GM04504 (cell line): Measurements from ENCODE around the gene PADI2.

Experiments
- DNase-seq: peaks from one replicate; pipeline ENCODE4 v3.0.0-alpha.2; 2012; ENCODE audit warnings: low read depth

Gene PADI2

DNA sequence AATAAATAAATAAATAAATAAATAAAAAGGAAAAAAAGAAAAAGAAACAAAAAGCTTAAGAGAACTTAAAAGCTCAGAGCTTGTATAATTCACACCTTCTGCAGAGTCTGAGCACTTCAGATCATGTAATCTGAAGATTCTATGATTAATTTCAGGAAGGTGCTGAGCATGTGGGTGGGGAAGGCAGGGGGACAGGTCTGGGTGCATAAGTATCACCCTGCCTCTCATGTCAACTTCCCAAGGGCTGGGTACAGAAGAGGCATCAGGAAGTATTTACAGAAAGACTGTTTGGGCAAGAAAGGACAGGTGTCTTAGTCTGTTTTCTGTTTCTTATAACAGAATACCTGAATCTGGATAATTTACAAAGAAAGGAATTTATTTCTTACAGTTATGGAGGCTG, 20.4 kb upstream of the PADI2 start:
- no peak for DNase-seq

DNA sequence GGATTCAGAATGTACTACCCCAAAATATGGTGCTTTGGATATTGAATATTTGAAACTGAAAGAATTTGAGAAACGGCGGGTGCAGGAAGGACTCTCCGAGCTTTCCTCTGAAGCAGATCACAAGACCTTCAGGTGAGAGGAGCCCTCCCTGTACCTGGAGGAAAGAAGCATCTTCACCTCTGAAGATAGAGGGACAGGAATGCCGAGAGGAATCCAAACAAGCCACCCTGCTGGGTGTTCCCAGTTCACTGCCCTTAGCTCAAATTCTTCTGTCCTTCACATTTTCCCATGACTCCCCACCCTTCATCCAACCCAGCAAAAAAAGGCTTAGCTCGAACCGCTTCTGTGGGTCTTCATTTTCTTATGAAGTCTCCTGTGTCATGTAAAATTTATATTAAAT, 18.2 kb upstream of the PADI2 start:
- DNase-seq = no peak

GRCh38 chr1:17136936-17137335, 17.7 kb upstream of the PADI2 start:
- no peak for DNase-seq

DNA sequence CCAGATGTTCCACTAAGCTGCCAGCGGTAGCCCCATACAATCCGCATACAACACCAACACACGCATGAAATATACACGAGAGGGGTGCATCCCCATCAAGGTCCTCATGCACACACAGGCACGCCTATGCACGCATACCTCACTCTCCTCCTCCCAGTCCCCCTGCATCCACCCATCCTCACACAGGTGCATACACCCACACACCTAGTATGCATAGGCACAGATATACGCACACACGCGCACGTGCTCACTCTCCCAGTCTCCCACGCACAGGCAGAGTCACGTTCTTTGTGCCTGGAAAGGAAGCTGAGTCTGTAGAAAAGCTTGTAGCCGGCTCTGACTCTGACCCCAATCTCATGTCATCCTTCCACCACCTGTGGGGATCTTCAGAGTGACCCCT, 16.9 kb upstream of the PADI2 start:
- no peak for DNase-seq

GRCh38 chr1:17135530-17135929, 16.3 kb upstream of the PADI2 start:
- DNase-seq = no peak

- DNase-seq = no peak
Measured at GRCh38 chr1:17134724-17135123, 15.5 kb upstream of the PADI2 start.

- no peak for DNase-seq
Measured at GRCh38 chr1:17134034-17134433, 14.8 kb upstream of the PADI2 start.

GRCh38 chr1:17130138-17130635, 10.9 kb upstream of the PADI2 start:
- DNase-seq = no peak

GRCh38 chr1:17128361-17128760, 9.1 kb upstream of the PADI2 start:
- peak; percentile 87 for DNase-seq

DNA sequence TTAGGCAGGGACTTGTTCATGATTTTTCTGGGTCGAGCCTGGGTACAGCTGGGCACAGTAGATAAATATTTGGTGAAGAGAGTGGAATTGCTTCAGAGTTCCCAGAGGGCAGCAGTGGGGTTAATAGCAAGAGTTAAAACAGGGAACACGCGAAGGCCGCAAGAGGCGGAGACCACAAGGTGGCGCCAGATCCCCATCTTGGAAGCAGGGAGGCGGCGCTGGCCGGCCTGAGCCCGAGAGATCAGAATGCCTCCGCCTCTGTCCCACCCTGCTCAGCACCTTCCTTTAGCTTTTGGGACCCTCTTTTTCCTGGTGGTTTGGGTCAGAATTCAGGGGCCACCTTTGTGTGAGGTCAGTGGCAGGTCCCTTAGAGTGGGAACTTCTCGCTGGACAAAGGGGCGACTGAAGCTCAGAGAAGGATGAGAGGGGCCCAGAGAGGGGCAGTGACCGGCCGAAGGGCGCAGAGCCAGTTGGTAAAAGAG, 6.5 kb upstream of the PADI2 start:
- DNase-seq = peak; percentile 54

- DNase-seq = no peak
Measured at GRCh38 chr1:17123196-17124045, 4.2 kb upstream of the PADI2 start.

DNA sequence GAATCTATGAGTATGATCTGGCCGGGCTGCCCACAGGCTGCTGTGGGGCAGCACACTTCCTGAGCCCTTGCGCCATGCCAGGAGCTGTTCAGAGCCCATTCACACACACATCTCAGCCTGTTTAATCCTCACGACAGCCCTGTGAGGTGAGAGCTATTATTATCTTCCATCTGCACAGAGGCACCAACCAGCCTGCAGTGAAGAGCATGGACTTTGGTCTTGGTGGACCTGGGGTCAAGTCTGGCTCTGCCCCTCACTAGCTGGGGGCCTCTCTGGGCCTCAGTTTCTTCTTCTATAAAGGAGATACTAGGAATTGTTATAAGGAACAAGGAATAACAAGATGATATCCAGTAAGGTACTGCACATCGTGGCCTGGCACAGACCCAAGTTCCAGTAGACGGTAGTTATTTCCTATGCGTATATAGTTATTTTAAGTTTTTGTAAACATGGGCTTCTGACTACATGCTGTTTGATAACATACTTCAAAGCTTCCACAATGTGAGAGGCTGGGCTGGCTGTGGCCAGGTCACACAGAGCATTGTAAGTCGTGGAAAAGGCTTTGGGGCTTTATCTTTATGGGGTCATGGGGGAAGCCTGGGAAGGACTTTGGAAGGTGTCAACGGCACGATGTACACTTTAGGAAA, 3.4 kb upstream of the PADI2 start:
- DNase-seq = no peak

GRCh38 chr1:17121881-17122280, 2.6 kb upstream of the PADI2 start:
- DNase-seq = no peak

- no peak for DNase-seq
Measured at GRCh38 chr1:17120962-17121837, 1.9 kb upstream of the PADI2 start.

GRCh38 chr1:17120481-17120877, 1.2 kb upstream of the PADI2 start:
- no peak for DNase-seq

DNA sequence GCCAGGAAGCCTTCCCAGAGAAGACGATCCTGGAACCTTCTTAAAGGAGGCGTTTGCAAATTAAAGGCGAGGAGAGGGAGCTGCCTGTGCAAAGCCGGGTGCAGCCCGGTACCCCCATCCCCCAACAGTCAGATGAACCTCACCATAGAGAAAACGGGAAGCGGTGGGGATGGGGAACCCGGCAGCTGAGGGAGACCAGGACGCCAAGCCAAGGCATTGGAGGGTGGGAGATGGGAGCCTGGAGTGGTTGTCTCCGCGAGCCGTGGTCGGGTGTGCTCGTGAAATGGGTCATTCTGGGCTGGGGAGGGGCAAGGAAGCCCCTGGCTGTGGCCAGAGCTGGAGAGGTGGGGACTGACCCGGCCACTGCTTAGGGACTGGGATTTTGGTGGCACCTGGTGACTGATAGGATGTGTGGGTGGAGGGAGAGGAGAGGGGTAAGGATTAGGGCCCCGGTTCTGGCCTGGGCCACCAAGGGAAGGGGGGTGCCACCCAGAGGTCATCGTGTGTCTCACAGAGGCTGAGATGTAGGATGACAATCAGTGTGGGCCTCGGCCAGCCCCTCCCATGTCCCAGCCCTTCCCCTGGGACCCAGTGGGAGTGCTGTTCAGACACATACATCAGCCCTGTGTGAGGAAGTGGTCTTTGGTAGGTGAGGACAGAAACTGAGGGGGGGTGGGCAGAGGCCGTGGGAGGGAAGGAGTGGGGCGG, 676 bp upstream of the PADI2 start:
- no peak for DNase-seq

DNA sequence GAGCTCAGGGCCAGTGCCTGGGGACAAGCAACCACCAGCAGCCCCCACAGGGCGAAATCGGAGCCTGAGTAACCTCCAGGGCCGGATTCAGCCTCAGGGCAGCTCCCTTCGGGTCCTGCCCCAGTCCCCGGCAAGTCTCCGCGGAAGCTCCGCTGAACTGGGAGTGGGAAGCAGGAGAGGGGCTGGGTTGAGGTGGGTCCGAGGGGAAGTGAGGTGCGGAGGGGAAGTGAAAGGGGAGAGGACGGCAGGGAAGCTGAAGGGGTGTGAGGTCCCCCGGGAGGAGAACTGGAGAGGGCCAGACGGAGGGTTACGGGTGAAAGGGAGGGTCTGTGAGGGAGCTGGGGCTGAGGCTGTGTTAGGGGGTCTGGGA, 560 bp downstream of the PADI2 start:
- DNase-seq = no peak

GRCh38 chr1:17118268-17118667, 983 bp downstream of the PADI2 start:
- no peak for DNase-seq

DNA sequence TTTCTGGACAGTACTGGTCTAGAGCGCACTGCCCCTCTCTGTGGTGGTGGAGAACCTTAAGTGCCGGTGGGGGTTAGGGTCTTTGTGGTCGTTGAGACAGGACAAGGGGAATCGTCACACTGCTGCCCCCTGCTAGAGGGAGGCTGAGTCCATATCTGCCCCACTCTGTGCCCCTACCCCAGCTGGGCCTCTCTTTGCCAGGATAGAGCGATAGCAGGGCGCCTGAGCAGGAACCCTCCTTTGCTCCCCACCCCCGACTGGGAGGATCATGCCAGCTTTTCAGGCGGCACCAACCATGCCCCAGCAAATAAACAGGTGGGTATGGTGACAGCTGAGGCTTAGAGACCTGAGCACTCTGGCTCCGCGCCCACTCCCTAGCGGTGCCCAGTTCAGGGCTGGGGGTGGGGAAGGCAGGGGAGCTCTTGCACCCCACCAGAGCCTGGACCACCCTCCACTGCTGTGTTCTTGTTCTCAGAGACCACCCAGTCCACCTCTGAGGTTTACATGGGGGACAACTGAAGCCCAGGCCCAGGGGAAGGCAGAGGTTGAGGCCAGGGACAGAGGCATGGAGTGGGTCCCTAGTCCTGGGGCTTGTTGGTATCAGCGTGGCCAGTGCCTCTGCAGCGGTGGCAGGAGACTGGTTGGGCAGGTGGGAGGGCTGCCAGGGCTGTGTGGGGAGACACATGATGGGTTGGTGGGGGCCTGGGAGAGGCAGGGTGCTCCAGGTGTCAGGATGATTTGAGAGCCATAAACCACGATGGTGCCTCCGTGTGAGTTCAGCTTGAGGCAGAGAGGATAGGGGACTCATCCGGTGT, 1.6 kb downstream of the PADI2 start:
- no peak for DNase-seq

- DNase-seq = no peak
Measured at GRCh38 chr1:17116643-17117042, 2.6 kb downstream of the PADI2 start.

- DNase-seq = no peak
Measured at GRCh38 chr1:17113963-17114362, 5.3 kb downstream of the PADI2 start.
